ENCODE results near the gene NBEA.
"Not testable (repeated sequence)": the region's sequence is repeated elsewhere in the genome, so short reads cannot be mapped to it uniquely, and the experiment has no call there.

Gene NBEA

GRCh38 chr13:35092751-35093150 is 150.7 kb downstream of the NBEA start:
- H3K27ac ChIP-seq, result no peak overlapping the region

GRCh38 chr13:35093356-35093755 is 151.3 kb downstream of the NBEA start:
- TF ChIP-seq CTCF (conservative IDR thresholded peaks at IDR 0.05), result no peak
- no peak overlapping the region for H3K27ac ChIP-seq

More at GRCh38 chr13:35092751-35093150, 150.7 kb downstream of the NBEA start:
- no peak for TF ChIP-seq CTCF (conservative IDR thresholded peaks at IDR 0.05)

- H3K27ac ChIP-seq, result not testable (repeated sequence)
Observed at GRCh38 chr13:35106771-35107170, 164.7 kb downstream of the NBEA start.

- no peak for TF ChIP-seq CTCF (conservative IDR thresholded peaks at IDR 0.05)
- H3K27ac ChIP-seq, result no peak overlapping the region
Observed at GRCh38 chr13:35107535-35107934, 165.5 kb downstream of the NBEA start.

- H3K27ac ChIP-seq, result not testable (repeated sequence)
Observed at GRCh38 chr13:35113612-35114011, 171.5 kb downstream of the NBEA start.

- H3K27ac ChIP-seq, result no peak overlapping the region
- no peak for TF ChIP-seq CTCF (conservative IDR thresholded peaks at IDR 0.05)
Observed at GRCh38 chr13:35127466-35127865, 185.4 kb downstream of the NBEA start.

GRCh38 chr13:35129500-35129899 is 187.4 kb downstream of the NBEA start:
- no peak for TF ChIP-seq CTCF (conservative IDR thresholded peaks at IDR 0.05)
- H3K27ac ChIP-seq, result no peak overlapping the region

- TF ChIP-seq CTCF (conservative IDR thresholded peaks at IDR 0.05), result no peak
- no peak overlapping the region for H3K27ac ChIP-seq
Observed at GRCh38 chr13:35131471-35131870, 189.4 kb downstream of the NBEA start.

- H3K27ac ChIP-seq, result no peak overlapping the region
- no peak for TF ChIP-seq CTCF (conservative IDR thresholded peaks at IDR 0.05)
Observed at GRCh38 chr13:35136585-35136984, 194.5 kb downstream of the NBEA start.
